Mucosa of descending colon (tissue), 3 donors: ENCODE measurements around the gene CECR2. TPM values are rescaled to one million over a fixed set of nuclear protein-coding genes. Genes with fewer than 3 reads are reported as not detected.

Experiments used
- ATAC-seq: fragments of 200-7000 bp; cut with Tn5 transposase; one replicate; pipeline ENCODE4 v1.9.1; 2020; ENCODE audit warnings: mild to moderate bottlenecking, moderate library complexity
- DNase-seq, 3 donors: peaks; one replicate each; pipeline ENCODE4 v3.0.0-alpha.2; 2020
- H3K36me3 ChIP-seq: fragments of 200-600 bp; one replicate; pipeline ENCODE4 v1.8.0; 2021; ENCODE audit warnings: low read depth, mild to moderate bottlenecking
- H3K4me1 ChIP-seq: fragments of 200-600 bp; one replicate; pipeline ENCODE4 v1.8.0; 2021; ENCODE audit warnings: low read depth, mild to moderate bottlenecking
- H3K4me3 ChIP-seq: fragments of 200-600 bp; one replicate; pipeline ENCODE4 v1.8.0; 2021; ENCODE audit warnings: mild to moderate bottlenecking
- H3K9me3 ChIP-seq: fragments of 200-600 bp; one replicate; pipeline ENCODE4 v1.8.0; 2021; ENCODE audit warnings: mild to moderate bottlenecking
- intact Hi-C, 2 donors: fragments of 100-400 bp; cut with DNase I in 1 of 2; cut with micrococcal nuclease in 1 of 2; formaldehyde crosslinking; loops; one replicate each; pipeline versions ENCODE4 v1.11.0 to v1.11.1; 2022; cut with DNase I, micrococcal nuclease
- total RNA-seq, 3 donors: library from RNA; stranded (reverse); fragmentation: NEBNext Ultra II Directional in 2 of 3; extraction: Animal tissue kit (Norgen Biotek cat#: 25700) in 2 of 3; gene quantifications; one replicate each; pipeline versions ENCODE4 v1.2.1 to v1.2.4, GENCODE V29; 2021 to 2023
- TF ChIP-seq, protein P1 (sequence below): fragments of 200-600 bp; IDR thresholded peaks from one replicate; pipeline ENCODE4 v1.8.0; 2022; ENCODE audit warnings: antibody characterized with exemption, mild to moderate bottlenecking
- donor health status: DM: no; HTN: no; CAD: no; lungs with moderate emphysema.
- donor health status: DM: no; HTN: no; CAD: no.
- donor health status: DM: no; HTN: yes; CAD: no.

CECR2 gene
- total RNA-seq, 3 donors from 2014 or later = 0.27 to 1.4 (median 0.29) TPM

DNA sequence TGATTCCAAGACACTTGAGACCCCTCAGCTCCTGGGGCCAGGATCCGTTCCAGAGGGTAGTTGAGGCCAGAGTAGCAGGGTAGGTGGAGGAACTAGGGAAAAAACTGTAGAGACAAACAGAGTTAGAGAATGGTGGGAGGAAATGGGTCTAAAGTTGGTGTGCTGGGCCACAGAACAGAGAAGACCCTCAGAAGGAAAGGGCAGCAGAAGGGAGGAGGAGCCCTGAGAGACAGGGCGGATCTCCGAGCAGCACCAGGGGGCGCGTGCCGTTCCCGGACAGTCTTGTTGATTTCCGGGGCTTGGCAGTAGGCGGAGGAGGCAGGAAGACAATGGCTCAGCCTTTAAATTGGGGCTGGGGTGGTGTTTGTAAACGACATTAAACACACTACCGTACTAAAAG, 2.4 kb upstream of the CECR2 start:
- DNase-seq = peak in 2 of 3 donors; percentile 17 to 42
- H3K4me1 ChIP-seq = peaks cover 5% of the 10 kb centered on the region
- peak; percentile 45 for ATAC-seq
- intact Hi-C loops = no loop called here
- TF ChIP-seq, protein P1, sequence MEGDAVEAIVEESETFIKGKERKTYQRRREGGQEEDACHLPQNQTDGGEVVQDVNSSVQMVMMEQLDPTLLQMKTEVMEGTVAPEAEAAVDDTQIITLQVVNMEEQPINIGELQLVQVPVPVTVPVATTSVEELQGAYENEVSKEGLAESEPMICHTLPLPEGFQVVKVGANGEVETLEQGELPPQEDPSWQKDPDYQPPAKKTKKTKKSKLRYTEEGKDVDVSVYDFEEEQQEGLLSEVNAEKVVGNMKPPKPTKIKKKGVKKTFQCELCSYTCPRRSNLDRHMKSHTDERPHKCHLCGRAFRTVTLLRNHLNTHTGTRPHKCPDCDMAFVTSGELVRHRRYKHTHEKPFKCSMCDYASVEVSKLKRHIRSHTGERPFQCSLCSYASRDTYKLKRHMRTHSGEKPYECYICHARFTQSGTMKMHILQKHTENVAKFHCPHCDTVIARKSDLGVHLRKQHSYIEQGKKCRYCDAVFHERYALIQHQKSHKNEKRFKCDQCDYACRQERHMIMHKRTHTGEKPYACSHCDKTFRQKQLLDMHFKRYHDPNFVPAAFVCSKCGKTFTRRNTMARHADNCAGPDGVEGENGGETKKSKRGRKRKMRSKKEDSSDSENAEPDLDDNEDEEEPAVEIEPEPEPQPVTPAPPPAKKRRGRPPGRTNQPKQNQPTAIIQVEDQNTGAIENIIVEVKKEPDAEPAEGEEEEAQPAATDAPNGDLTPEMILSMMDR = no peak
- H3K4me3 ChIP-seq = no peak overlapping the region
- no peaks in the 10 kb centered on the region for H3K36me3 ChIP-seq
- H3K9me3 ChIP-seq = no peaks in the 10 kb centered on the region

DNA sequence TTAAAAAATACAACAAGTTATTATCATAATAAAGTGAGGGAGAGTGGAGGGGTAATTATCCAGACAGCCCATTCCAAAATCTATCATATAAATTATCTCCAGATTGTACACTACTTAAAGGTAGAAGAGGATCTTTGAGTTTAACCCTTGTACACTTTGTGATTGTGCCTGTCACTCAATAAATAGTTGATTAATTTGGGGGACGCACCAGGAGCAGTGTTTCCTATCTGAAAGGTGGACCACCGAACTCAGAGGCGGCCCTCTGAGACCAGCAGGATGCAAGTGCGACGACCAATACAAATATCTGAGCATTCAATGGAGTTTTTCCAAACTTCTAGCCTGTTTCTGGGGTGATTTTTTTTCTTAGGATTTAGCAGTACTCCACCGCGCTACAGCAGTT, 1.1 kb upstream of the CECR2 start:
- no peak overlapping the region for H3K4me3 ChIP-seq
- H3K4me1 ChIP-seq = peaks cover 5% of the 10 kb centered on the region
- no peaks in the 10 kb centered on the region for H3K36me3 ChIP-seq
- TF ChIP-seq, protein P1 = no peak
- no peak for ATAC-seq
- no peaks in the 10 kb centered on the region for H3K9me3 ChIP-seq
- no peak for DNase-seq
- intact Hi-C loops = no loop called here

DNA sequence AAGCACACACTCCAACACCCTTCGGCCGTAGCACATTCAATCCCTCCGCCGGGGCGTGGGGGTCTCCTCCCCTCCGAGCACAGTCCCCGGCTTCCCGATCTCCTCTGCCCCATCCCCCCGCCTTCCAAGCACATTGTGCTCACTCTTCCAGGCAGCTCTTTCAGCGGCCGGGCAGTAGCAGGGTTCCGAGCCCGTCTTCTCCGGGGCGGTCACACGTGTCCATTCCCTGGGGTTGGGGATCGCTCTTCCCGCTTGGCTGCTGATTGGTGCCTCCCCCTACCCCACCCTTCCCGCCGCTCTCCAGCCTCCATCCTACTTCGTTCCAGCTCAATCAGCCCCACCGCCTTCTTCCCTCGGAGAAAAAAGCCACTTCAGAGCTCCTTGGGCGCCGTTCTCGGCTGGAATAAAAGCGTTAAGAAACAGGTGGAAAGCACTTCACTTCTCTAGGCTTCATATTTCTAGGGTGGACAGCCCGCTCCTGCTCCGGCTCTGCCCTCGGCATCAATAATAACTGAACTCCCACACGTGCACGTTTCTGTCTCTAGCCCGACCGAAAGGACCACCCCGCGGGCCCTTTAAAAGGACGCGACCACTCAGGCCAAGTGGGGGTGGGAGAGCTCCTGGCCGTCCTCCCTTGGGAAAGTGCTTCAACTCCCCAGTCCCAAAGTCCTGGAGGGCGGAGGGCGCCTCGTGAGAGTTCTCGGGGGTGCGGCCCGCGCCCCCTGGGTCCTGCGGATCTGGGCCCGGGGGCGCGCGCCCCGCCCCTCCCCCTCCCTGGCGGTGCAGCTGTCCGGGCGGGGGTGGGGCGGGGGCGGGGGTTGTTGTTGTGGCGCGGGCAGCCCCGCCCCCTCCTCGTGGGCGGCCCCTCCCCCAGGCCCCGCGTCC, 464 bp upstream of the CECR2 start:
- ATAC-seq = peak; percentile 32
- TF ChIP-seq, protein P1 = no peak

DNA sequence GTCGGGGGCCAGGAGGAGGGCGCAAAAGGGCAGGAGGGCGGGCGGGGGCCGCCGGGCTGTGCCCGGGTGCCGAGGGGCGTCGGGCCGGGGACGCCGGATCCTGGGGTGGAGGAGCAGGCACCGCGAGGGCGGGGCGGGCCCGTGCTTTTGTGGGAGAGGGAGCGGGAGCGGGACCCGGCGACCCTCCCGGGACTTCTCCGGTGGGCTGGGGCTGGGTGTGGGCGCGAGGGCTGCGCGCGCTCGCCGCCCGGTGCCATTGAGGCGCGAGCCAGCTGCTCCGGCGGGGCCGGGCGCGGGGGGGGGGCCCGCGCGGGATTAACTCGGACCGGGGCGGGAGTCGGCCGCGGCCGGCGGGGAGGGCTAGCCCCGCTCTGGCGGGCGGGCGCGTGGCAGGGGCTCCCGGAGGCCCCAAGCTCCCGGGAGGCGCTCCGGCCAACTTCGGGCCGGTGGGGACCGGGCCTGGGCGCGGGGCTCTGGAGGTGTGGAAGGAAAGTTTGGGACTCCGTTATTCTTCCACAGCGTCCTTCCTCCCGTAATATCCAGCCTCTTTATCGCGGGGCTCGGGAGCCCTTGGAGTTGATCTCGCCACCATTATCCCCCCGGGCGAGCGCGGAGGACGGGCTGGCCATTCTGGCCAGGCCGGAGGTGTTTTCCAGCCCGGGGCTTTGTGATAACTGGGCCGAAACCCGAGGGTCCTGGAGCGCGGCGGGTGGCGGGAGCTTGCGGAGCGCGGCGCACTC, 936 bp downstream of the CECR2 start:
- Histone ChIP-seq H3K9me3 (no peaks in the 10 kb centered on the region), H3K4me3 (no peak overlapping the region), H3K36me3 (no peaks in the 10 kb centered on the region), H3K4me1 (peaks cover 5% of the 10 kb centered on the region)
- TF ChIP-seq, protein P1 = no peak
- DNase-seq (peak in 1 of 3 donors; percentile 26), ATAC-seq (no peak)
- intact Hi-C loops = no loop called here

More for the DNA sequence above, 464 bp upstream of the CECR2 start:
- intact Hi-C loops = no loop called here
- Histone ChIP-seq H3K4me1 (peaks cover 5% of the 10 kb centered on the region), H3K4me3 (no peak overlapping the region), H3K9me3 (no peaks in the 10 kb centered on the region), H3K36me3 (no peaks in the 10 kb centered on the region)
- peak in 2 of 3 donors; percentile 9 to 28 for DNase-seq

DNA sequence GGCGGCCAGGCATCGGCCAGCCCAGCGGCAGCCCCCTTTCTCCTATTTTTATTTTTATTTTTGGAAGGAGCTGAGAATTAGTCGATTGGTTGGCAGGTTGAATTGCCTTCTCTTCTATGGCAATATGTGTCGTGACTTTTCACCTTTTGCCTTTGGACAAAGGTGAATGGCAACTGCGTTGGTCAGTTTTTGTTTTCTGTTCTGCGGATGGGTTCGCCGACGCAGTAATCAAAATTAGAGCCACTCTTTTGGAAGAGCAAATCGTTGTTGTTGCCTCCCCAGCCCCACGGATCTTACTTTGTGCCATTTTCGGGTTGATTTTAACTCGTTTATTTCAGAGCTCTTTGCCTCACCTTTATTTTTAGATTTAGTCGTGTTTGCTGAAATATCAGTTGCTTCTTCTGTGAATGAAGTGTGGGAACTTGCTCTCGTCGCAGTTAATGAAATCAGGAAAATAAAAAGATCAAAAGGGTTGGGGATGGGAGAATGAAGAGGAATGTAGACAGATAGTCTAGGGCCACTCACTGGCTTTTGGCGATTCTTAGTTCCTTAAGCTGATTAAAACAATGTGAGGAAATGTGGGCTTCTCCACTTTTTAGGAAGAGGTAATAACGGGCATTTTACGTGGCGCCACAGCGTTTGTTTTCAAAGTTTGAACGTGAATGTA, 1.6 kb downstream of the CECR2 start:
- Histone ChIP-seq H3K9me3 (no peaks in the 10 kb centered on the region), H3K36me3 (no peaks in the 10 kb centered on the region), H3K4me1 (peaks cover 5% of the 10 kb centered on the region), H3K4me3 (no peak overlapping the region)
- ATAC-seq (no peak), DNase-seq (no peak)
- intact Hi-C loops = no loop called here
- TF ChIP-seq, protein P1 = no peak
